Activated T-helper 17 cell treated with anti-CD3 and anti-CD28 coated beads, Interleukin-2, amount 50 U/mL, for 72 hours (primary cell): Measurements from ENCODE around the gene MOGAT3. TPM values are rescaled to one million over a fixed set of nuclear protein-coding genes. Genes with fewer than 3 reads are reported as not detected.

Experiments
- ATAC-seq: fragments of 150-1000 bp; cut with Tn5 transposase; replicated peaks from 2 replicates; pipeline ENCODE4 v1.10.0; 2021; ENCODE audit warnings: mild to moderate bottlenecking, moderate library complexity
- H3K27ac Mint-ChIP-seq: one replicate; pipeline ENCODE4 v1.8.0; 2022; ENCODE audit warnings: mixed read lengths
- H3K27me3 Mint-ChIP-seq: one replicate; pipeline ENCODE4 v1.8.0; 2022; ENCODE audit warnings: mixed read lengths
- H3K36me3 Mint-ChIP-seq: one replicate; pipeline ENCODE4 v1.8.0; 2022; ENCODE audit warnings: low read depth, mild to moderate bottlenecking, mixed read lengths
- H3K4me1 Mint-ChIP-seq: one replicate; pipeline ENCODE4 v1.8.0; 2022; ENCODE audit warnings: mixed read lengths
- H3K4me3 Mint-ChIP-seq: one replicate; pipeline ENCODE4 v1.8.0; 2022; ENCODE audit warnings: mild to moderate bottlenecking, mixed read lengths
- H3K9me3 Mint-ChIP-seq: one replicate; pipeline ENCODE4 v1.8.0; 2022; ENCODE audit warnings: mixed read lengths
- total RNA-seq, 2 donors: library from RNA; stranded (reverse); gene quantifications; one replicate each; pipeline ENCODE4 v1.2.3, GENCODE V29; 2022

MOGAT3 gene
- total RNA-seq, 2 donors from 2014 or later = not detected

- Mint-ChIP-seq H3K4me3 (no peak overlapping the region), H3K27me3 (peaks cover 2% of the 10 kb centered on the region), H3K27ac (no peak overlapping the region), H3K9me3 (no peaks in the 10 kb centered on the region), H3K4me1 (peaks cover 12% of the 10 kb centered on the region), H3K36me3 (peaks cover 51% of the 10 kb centered on the region)
- no peak for ATAC-seq
Observed at GRCh38 chr7:101156277-101156676, 44.6 kb downstream of the MOGAT3 start.

DNA sequence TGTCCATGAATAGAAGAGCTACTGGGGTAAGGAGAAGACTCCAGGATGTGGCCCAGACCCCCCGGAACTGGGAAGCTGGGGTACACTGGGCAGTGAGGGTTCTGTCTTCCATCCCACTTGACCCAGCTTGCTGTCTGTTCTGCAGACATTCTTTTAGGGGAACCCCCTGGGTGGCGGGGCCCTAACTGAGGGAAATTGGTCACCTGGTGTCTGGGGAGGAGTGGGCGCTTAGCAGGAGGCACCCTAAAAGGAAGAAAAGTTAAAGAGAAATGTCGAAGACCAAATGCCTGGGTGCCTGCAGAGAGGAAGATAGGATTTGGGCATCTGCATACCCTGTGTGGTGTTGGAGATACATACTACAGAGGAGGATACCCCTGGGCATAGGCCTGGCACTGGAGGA, 45.5 kb downstream of the MOGAT3 start:
- Mint-ChIP-seq H3K4me1 (peaks cover 12% of the 10 kb centered on the region), H3K27me3 (no peaks in the 10 kb centered on the region), H3K4me3 (peak overlapping the region; percentile 78), H3K27ac (peak overlapping the region; percentile 59), H3K36me3 (peaks cover 41% of the 10 kb centered on the region), H3K9me3 (no peaks in the 10 kb centered on the region)
- ATAC-seq = no peak

GRCh38 chr7:101154693-101155102, 46.1 kb downstream of the MOGAT3 start:
- no peaks in the 10 kb centered on the region for H3K9me3 Mint-ChIP-seq
- ATAC-seq = peak; percentile 32
- peaks cover 35% of the 10 kb centered on the region for H3K36me3 Mint-ChIP-seq
- H3K4me1 Mint-ChIP-seq = peaks cover 12% of the 10 kb centered on the region
- H3K27ac Mint-ChIP-seq = peak overlapping the region; percentile 59
- peaks cover 2% of the 10 kb centered on the region for H3K27me3 Mint-ChIP-seq
- H3K4me3 Mint-ChIP-seq = peak overlapping the region; percentile 78

GRCh38 chr7:101153969-101154692, 46.7 kb downstream of the MOGAT3 start, which contains the start of gene AP1S1:
Gene AP1S1, plus strand, starts transcription at chr7:101154476. Its CDS starts 39 bp downstream, at chr7:101154515.
- Mint-ChIP-seq H3K36me3 (peaks cover 30% of the 10 kb centered on the region), H3K27me3 (peaks cover 7% of the 10 kb centered on the region), H3K4me3 (peak within 1 kb of the TSS; percentile 78), H3K9me3 (no peaks in the 10 kb centered on the region), H3K4me1 (peaks cover 12% of the 10 kb centered on the region), H3K27ac (peak within 1 kb of the TSS; percentile 88)
- peak; percentile 93 for ATAC-seq

- Mint-ChIP-seq H3K4me1 (peaks cover 12% of the 10 kb centered on the region), H3K27me3 (peaks cover 8% of the 10 kb centered on the region), H3K9me3 (no peaks in the 10 kb centered on the region), H3K27ac (no peak overlapping the region), H3K4me3 (no peak overlapping the region), H3K36me3 (peaks cover 9% of the 10 kb centered on the region)
- ATAC-seq = no peak
Observed at GRCh38 chr7:101151908-101152651, 48.8 kb downstream of the MOGAT3 start.

Other genes starting within 250 kb of the MOGAT3 start
- gene MUC12, start 231.5 kb downstream of the MOGAT3 start, total RNA-seq = under 1 TPM; 0.79 to 0.93 TPM
- gene MUC17, start 181.0 kb downstream of the MOGAT3 start, total RNA-seq = not detected
- 10 to 100 TPM; 45.4 to 55.5 TPM for gene TRIM56, start 115.6 kb downstream of the MOGAT3 start, total RNA-seq
- gene SERPINE1, start 73.9 kb downstream of the MOGAT3 start, total RNA-seq = 1 to 10 TPM in 1 of 2 donors, under 1 TPM in 1; 0.30 to 4.5 TPM
- gene AP1S1, start 46.6 kb downstream of the MOGAT3 start, total RNA-seq = 10 to 100 TPM; 27.4 to 59.8 TPM
- gene VGF, start 35.5 kb downstream of the MOGAT3 start, total RNA-seq = under 1 TPM; 0.13 to 0.48 TPM
- gene NAT16, start 20.7 kb downstream of the MOGAT3 start, total RNA-seq = not detected
- gene PLOD3, start 16.5 kb upstream of the MOGAT3 start, total RNA-seq = 10 to 100 TPM; 55.6 to 69.6 TPM
- gene ZNHIT1, start 17.1 kb upstream of the MOGAT3 start, total RNA-seq = 10 to 100 TPM; 49.3 to 56.8 TPM
- 10 to 100 TPM; 20.0 to 23.1 TPM for gene CLDN15, start 36.8 kb upstream of the MOGAT3 start, total RNA-seq
- gene FIS1, start 44.0 kb upstream of the MOGAT3 start, total RNA-seq = 10 to 100 TPM; 69.0 to 82.6 TPM
- gene IFT22, start 120.8 kb upstream of the MOGAT3 start, total RNA-seq = 1 to 10 TPM; 3.4 to 8.2 TPM
- not detected for gene COL26A1, start 161.8 kb upstream of the MOGAT3 start, total RNA-seq